GDM1 (cell line): ENCODE results near the gene CLIP1.
A peak's percentile ranks its signal among the peaks of the same experiment; 100 is the strongest.

ENCODE experiments used
- DNase-seq: peaks from one replicate; lab custom pipeline; 2025; lab: John Stamatoyannopoulos, UW

Gene CLIP1

DNA sequence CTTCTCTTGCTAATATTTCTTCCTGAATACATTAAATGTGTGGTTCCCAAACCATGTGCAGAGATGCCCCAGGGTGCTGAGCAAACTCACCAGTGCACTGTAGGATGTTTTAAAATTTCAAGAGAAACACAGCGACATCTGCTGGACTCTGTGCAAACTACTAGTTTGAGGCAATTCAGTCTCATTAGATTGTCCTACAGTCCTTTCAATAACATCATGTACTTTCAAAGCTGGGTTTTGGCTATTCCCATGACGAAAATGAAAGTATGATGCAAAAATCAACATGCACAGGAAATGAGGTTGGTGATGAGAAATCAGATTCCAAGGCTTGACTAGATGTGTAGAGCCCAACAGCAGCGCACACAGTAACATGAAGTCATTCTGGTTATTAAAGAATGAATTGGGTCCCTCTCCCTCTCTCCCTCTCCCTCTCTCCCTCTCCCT, 66.3 kb downstream of the CLIP1 start:
- peak; percentile 1 for DNase-seq

DNA sequence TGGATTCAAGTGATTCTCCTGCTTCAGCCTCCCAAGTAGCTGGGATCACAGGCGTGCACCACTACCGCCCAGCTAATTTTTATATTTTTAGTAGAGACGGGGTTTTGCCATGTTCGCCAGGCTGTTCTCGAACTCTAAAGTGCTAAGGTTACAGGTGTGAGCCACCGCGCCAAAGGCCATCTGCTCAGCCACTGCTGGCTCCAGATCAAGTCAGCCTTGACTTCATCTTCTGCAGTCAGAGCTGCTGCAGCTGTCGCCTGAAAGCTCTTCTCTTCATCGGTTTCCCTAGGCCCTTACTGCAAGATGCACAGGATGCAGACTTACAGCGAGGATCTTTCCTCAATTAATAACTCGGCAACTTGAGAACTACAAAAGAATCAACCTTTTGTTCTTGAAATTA, 66.8 kb downstream of the CLIP1 start:
- DNase-seq = no peak

DNA sequence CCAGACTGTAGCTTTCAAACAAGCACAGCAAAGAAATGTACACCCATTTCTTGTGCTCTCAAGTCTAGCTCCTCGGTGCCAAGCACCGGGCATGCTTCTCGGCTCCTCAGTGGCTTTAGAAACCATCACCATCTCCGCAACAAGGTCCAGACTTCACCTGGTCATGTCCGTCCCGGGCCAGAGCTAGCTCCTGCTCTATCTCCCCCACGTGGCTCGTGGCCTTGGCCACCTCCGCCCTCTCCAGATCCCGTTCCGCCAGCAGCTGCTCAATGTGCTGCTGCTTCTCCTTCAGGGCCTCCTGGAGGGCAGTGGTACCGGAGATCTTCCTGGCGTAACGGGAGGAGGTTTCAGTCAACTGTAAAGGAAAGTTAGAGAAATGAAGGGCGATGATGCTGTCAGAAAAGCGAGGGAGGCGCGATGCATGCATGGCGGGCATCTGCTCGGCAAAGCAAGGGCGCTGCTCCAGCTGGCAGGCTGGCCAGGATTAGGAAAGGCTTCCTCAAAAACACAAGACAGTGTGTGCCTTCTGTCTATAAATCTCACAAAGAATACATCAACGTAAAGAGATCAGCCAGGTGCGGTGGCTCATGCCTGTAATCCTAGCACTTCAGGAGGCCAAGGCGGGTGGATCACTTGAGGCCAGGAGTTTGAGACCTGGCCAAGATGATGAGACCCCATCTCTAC, 67.4 kb downstream of the CLIP1 start:
- no peak for DNase-seq

DNA sequence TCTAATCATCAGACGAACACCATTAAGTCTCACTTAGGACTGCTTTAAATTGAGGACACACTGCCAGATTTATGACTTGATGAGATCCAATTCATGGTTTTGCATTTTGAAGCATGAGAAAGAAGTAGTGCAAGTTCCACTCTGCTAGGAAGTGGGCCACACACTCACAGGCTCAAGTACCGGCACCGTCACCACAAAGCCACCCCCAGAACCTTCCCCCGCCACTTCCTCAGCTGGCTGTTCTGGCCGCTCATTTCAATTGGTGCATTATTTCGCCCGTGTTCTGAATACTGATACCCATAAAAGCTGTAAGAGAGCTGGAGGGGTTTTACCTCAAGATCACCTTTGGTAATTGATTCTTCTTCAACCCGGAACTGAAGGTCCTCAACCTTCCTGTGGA, 70.1 kb downstream of the CLIP1 start:
- no peak for DNase-seq

DNA sequence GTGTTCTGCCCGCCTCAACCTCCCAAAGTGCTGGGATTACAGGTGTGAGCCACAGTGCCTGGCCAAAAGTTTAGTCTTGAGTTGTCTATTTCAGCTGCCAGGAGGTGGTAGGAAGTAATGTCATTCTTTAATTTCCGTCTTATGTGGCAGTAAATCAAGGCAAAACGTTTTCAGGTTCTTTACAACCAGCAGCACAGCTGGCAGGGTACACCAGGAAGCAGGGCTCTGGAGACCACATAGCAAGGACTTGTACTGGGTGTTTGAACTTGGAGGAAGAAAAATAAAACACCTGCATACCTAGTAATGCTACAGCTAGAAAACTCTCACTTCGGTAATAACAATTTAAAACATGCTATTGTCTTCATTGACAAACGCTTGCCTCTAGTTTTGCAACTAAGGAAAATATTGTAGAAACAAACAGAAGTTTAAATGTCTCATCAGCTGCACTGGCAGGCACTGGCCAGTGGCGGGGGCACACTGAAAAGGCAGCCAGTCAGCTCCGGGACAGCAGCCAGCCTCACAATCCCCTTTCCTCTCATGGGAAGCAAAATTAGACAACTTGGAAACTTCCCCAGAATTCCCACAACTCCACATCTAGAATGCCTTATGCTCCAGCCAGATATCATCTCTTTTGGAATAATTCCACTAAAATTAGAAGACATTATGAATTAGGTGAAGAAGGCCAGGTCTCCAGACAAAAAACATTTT, 72.2 kb downstream of the CLIP1 start:
- no peak for DNase-seq

DNA sequence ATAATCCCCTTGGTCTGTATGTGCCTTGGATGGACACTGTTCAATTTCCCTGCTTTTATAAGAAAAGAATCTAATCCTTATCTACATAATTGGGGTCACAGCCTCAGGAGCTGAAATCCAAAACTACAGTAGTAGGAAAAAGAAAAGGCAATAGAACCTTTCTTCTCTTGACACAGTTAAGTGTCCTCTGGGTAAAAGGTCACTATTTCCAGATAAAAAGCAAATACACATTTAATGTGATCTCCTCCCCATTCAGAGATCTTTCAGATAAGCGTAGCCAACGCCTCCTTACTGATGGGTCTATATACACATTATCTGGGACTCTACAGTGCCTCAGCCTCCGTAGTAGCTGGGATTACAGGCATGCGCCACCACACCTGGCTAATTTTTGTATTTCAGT, 73.4 kb downstream of the CLIP1 start:
- DNase-seq = no peak

DNA sequence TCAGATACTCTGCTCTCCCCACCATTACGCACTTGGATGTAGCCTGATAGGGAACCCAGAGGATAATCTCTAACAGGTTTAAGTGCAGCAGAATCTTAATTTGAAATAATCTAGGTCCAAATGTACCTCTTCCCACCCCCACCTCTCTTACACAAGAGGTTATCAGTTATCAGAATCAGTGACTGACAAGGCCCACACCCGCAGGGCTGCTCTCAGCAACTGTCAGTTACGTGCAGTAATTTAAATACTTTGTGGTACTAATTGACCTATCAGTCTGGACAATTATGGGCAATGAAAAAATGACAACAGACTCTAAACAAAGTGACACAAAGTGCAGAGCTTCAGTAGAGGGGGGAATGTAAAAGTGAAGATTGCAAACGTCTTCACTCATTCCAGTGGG, 74.0 kb downstream of the CLIP1 start:
- DNase-seq = no peak

DNA sequence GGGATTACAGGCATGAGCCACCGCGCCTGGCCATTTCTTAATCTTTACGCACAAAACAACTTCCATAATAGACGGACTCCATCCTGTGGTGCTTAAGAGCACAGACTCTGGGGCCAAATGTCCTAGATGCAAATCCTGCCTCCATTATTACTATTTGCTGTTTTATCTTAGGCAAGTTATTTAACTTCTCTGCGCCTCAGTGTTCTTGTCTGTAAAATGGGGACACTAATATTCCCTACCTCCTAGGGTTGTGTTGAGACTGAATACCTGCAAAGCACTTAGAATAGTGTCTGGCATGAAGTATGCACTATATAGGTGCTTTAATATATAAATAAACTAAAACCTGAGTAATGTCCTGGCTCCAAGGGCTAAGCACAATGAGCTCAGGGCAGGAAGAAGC, 76.4 kb downstream of the CLIP1 start:
- no peak for DNase-seq

DNA sequence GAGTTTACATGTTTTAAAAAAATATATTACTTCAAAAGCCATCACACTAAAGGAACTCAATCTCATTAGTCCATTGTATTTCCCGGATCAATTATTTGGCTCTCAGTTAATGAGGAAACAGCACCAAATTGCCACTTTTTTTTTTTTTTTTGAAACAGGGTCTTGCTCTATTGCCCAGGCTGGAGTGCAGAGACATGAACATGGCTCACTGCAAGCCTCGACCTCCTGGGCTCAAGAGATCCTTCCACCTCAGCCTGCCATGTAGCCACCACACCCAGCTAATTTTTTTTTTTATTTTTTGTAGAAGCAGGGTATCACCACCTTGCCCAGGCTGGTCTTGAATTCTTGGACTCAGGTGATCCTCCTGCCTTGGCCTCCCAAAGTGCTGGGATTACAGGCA, 77.4 kb downstream of the CLIP1 start:
- no peak for DNase-seq

DNA sequence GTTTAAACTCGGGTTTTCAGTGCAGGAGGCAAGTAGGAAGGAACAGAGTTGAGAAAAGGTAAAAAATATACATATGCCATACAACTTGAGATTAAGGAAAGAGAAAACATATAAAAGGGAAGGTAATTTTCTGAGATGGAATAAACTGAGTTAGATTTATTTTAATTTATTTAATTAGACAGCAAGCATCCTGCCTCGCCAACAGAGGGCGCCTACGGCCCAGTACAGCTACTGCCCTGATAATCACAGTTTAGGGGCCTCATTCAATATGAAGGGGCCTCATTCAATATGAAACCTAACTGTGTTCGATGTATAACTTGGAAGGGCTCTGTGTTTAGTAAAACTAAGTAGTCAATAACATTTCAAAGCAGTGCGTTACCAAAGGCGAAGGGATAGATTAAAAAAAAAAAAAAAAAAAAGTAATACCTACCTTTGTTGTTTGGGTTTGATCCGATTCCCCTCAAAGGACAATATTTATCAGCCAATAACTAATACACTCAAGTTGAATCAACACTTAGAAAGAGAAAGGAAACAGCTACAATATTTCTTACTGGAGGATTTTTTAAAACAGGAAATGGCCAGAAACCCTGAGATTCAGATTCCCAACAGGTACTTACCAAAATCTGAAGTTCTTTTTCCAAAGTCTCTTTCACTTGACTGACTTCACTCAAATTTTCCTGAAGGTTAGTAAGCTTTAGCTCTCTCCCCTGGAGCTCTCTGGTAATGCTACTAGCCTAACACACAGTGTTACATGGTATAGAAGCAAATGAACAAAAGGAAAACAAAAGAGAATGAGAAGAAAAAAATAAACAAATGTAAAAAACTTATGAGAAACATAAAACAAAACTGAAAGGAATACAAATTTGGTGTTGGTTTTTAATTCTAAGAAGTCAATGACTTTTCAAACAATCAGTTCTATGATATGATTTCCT, 86.2 kb downstream of the CLIP1 start:
- DNase-seq = peak; percentile 4

DNA sequence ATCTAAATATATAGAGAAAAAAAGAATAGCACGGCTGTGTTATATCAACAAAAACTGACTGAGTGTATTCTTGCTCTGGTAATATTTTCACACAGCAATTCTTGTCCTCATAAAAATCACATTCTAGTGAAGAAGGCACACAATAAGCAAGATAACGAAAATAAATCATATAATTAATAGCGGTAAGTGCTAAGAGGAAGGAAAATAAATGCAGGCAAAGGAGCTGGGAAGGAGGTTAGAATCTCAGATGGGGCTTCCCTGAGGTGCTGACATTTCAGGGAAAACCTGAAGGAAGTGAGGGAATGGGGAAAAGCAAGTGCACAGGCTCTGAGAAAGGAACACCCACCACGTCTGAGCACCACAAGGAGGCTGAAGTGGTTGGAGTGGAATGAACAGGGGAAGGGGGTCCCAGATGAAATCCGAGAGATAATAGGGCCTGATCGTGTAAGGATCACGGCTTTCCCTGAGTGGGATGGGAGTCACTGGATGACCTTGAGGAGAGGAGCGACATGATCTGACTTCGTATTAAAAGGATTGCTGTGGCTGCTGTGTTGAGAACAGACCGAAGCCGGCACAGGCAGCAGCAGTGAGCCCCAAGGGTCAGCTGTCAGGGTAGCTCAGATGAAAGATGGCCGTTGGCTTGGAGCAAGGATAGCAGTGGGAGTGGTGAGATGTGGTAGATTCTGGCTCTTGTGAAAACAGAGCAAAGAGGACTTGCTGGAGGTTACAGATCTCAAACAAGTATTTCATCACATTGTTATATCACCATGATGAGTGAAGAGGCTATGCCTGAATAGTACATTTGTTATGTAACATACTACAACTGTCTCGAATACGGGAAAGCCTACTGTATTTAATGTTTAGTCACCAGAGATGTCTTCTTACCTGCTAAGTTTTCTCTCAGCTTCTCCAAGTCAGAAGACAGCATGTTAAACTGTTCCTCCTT, 89.1 kb downstream of the CLIP1 start:
- no peak for DNase-seq

DNA sequence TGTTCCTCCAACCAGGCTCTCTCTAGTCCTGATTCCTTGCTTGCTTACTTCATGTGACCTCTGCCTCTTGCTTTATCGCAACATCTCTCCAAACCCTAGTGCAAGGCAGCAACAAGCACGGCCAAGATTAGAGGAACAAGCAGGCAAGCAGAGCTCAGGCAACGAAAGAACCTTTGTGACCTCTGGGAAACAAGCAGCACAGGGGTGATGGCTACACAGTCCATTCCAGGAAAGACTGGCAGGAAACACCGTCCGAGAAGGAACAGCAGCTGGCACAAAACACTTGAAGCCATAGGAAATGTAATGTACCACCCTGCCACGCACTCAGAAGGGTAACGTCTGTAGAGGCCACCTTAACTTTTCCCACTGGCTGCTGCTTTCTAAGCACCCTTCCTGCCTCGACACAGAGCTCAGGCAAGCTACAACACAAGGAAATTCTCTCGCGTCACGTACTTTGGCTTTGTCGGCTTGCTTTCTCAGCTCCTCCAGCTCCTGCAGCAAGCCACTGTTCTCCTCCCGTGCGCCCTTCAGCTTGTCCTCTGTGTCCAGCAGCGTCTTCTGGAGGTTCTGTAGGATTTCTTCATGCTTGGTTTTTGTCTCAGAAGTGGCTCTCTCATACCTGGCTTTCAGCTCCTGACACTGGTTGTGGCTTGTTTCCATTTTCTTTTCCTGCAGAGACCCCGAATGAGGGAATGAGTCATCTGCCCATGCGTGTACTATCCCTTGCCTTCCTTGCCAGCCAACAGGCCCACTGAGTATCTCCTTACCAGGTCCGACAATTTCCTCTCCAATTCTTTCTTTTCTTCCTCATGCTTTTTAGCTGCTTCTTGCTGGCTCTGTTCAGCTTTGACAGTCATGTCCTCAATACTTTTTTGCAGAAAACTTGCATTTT, 94.7 kb downstream of the CLIP1 start:
- no peak for DNase-seq

DNA sequence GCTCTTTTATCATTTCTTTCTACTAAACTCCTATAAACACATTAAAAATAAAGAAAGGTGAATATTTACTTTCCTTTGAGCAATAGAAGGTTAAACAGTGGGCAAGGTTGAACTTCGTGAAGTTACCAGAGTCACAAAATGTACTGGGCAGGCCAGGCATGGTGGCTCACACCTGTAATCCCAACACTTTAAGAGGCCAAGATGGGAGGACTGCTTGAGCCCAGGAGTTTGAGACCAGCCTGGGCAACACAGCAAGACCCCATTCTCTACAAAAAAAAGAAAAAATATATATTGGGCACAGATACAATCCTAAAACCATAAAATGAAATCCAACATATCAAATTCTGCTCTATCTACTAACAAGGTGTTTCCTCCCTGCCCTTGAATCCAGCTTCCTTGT, 95.5 kb downstream of the CLIP1 start:
- DNase-seq = no peak

DNA sequence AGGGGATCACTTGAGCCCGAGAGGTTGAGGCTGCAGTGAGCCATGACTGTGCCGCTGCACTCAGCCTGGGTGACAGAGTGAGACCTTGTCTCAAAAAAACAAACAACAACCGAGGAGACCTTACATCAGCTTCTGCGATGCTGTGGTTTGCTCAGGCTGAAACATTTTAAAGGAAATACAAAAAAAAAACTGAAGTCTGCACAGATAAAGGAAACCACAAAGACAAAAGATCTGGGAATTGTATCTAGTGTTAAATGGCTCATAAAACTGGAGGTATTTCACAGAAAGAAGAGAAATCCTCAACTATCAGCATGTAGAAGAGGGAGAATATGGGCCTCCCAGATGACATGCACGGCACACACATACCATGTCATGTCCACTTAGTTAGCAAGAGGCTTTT, 95.9 kb downstream of the CLIP1 start:
- no peak for DNase-seq

DNA sequence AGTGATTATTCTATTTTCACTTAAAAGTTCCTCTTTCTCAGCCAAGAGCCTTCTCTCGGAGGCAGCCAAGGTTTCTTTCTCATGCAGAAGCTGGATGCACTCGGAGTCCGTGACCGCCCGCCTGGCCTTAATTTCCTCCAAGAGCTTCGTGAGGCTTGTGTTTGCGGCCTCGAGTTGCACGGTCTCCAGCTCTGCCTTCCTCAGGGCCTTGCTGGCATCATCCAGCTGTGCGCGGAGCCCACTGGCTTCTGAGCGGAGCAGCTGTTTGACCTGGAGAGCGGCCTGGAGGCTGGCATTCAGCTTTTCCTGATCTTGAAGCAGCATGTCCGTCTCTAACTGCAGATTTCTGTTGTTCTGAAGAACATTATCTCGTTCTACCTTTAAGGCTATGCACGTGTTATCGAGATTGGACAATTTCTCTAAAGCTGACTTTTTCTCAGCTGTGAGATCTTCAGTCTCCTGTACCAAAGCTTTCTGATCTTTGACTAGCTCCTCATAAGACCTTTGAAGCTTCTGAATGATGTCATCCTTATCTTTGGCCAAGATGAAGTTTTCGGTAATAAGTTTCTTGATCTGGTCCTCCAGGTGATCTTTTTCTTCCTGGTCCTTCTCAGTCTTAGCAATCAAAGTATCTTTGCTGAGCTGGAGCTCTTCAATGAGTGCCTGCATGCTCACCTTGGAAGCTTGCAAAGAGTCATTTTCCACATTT, 99.0 kb downstream of the CLIP1 start:
- DNase-seq = no peak

DNA sequence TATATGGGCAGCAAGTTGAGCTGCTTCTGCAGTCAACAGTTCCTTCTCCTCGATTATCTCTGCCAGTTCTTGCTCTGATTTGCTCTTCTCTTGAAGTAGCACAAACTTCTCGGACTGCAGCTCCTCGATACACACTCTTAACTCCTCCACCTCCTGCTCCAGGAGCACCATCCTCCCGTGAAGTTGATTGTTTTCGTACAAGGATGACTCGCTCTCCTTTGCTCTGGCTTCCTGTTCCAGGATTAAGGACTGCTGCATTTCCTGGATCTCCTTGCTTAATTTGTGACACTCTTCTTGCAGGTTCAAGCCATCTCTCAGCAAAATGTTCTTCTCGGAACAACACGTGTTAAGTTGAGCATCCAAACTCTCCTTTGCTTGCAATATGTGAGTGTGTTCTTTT, 100.0 kb downstream of the CLIP1 start:
- DNase-seq = no peak

DNA sequence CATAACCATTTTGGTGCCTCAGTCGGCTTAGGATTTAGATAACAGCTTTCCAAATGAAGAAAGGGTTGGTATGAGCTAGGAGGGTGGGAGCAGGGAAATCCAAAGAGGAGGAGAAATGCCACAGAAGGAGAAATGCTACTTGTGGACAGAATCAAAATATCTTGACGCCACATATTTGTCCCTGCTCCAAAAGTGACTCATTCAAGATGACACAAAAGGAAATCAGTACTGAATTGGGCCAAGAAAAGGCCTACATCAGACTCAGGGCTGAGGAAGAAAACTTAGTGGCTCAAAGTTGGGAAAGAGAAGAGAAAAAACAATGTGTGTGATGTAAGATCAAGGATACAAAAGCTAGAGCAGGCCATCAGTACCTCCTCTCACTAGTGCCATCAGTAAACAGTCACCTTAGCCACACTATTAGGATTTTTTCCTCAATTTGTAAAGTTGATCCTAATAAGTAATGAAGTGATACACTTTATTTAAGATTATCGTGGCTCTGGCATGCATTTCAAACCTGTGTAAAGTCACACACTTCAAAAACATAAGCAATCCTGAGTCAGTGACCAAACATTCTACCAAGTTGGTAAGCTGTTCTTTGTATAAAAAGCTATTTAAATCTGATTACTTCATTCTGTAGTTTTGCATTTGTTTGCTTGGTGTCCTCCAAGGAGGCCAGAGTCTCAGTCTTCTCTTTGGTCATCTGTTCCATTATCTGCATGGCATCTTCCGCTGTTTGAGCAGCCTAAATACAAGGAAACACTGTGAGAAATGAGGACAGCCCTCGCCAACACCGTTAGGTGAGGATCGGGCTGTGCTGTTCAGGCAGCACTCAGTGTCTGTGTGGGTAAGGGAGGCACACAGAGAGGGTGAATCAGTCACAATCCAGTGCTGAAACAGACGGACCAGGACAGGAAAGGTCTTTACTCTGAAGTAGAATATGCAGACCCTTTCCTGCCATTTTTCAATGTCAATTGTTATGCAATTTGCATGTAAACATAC, 103.6 kb downstream of the CLIP1 start:
- DNase-seq = no peak

DNA sequence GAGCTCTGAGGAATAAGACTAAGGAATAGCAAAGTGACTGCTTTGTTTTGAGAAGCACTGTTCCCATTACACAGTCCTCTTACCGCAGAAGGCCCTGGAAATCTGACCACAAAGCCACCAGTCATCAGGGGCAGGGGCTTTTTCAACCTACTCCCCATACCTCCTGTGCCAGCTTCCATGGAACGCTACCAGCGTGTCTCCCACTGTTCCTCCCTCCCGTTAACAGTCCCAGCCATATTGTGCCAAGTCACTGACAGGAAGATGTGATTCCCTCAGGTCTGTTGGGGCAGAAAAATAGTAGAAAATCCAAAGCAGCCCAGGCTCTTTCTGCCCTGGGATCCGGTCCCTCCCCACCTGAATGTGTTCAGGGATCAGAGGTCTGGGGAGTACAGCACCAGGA, 109.5 kb downstream of the CLIP1 start:
- no peak for DNase-seq

DNA sequence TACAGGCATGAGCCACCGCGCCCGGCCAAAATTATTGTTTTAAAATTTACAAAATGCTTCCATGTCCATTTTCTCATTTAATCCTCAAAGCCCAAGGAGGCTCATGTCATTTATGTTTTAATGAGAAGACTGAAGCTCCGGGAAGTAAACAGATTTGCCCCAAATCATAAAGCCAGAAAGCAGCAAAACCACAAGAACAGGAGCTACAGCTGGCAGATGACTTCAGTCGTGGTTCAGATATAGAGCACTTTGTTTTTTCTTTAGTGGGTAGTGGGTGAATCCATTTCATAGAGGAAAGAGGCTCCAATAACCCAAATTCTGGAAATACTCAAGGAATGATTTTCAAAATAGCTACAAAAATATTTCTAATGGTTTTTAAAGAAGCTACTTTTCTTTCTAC, 110.8 kb downstream of the CLIP1 start:
- DNase-seq = no peak
